NCI-H748 treated with DMSO at 0.1 percent for 48 hours (cell line): ENCODE results near the gene CES3.

ENCODE experiments used
- DNase-seq: peaks from one replicate; lab custom pipeline; 2025; lab: John Stamatoyannopoulos, UW

Gene CES3

GRCh38 chr16:66961065-66961744, at the start of gene CES3:
TSS of gene CES3 (plus strand) at chr16:66961266. CDS start at chr16:66961308, 42 bp downstream.
- peak; percentile 24 for DNase-seq

- DNase-seq, result no peak
Measured at GRCh38 chr16:66911801-66912200, 49.3 kb upstream of the CES3 start.

- DNase-seq, result no peak
Measured at GRCh38 chr16:66913081-66913480, 48.0 kb upstream of the CES3 start.

- no peak for DNase-seq
Measured at GRCh38 chr16:66913711-66914110, 47.4 kb upstream of the CES3 start.

- DNase-seq, result no peak
Measured at GRCh38 chr16:66914541-66914940, 46.5 kb upstream of the CES3 start.

GRCh38 chr16:66915041-66915440, 46.0 kb upstream of the CES3 start:
- DNase-seq, result no peak

- no peak for DNase-seq
Measured at GRCh38 chr16:66916518-66916917, 44.5 kb upstream of the CES3 start.

GRCh38 chr16:66917741-66918140, 43.3 kb upstream of the CES3 start:
- DNase-seq, result no peak

- no peak for DNase-seq
Measured at GRCh38 chr16:66918355-66918754, 42.7 kb upstream of the CES3 start.

- DNase-seq, result no peak
Measured at GRCh38 chr16:66918803-66919568, 42.1 kb upstream of the CES3 start, which contains the start of gene CDH16. TSS of gene CDH16 (minus strand) at chr16:66918885. CDS start at chr16:66918065, 820 bp downstream.

- no peak for DNase-seq
Measured at GRCh38 chr16:66919569-66920298, 41.3 kb upstream of the CES3 start.

- no peak for DNase-seq
Measured at GRCh38 chr16:66920299-66920590, 40.8 kb upstream of the CES3 start.

GRCh38 chr16:66920924-66921680, 40.0 kb upstream of the CES3 start:
- DNase-seq, result no peak

GRCh38 chr16:66921729-66922450, 39.2 kb upstream of the CES3 start:
- no peak for DNase-seq

GRCh38 chr16:66923247-66923731, 37.8 kb upstream of the CES3 start:
- no peak for DNase-seq

GRCh38 chr16:66923866-66924265, 37.2 kb upstream of the CES3 start:
- DNase-seq, result no peak

- DNase-seq, result no peak
Measured at GRCh38 chr16:66924527-66925321, 36.3 kb upstream of the CES3 start.

GRCh38 chr16:66925322-66925840, 35.7 kb upstream of the CES3 start, which contains the start of gene RRAD:
TSS of gene RRAD (minus strand) at chr16:66925535. CDS start at chr16:66925179, 356 bp downstream.
- DNase-seq, result no peak

- DNase-seq, result no peak
Measured at GRCh38 chr16:66926171-66926947, 34.7 kb upstream of the CES3 start.
